HepG2 (cell line): ENCODE measurements around the gene PRPSAP1. TPM values are rescaled to one million over a fixed set of nuclear protein-coding genes. Genes with fewer than 3 reads are reported as not detected.
A peak's percentile ranks its signal among the peaks of the same experiment; 100 is the strongest.

ENCODE experiments used
- ADNP ChIP-seq: sonication (generic); formaldehyde crosslinking; IDR thresholded peaks from 2 replicates; pipeline ENCODE4 v1.4.0; 2020; ENCODE audit warnings: missing genetic modification reagents
- CTCF ChIP-seq: sonication (generic); formaldehyde crosslinking; IDR thresholded peaks from 2 replicates; pipeline ENCODE4 v1.5.0; 2020; ENCODE audit warnings: mild to moderate bottlenecking, missing genetic modification reagents, moderate library complexity
- ESRRA ChIP-seq: sonication (generic); formaldehyde crosslinking; IDR thresholded peaks from 2 replicates; pipeline ENCODE4 v1.5.1; 2020; ENCODE audit warnings: mild to moderate bottlenecking, low read depth, missing genetic modification reagents
- ETV6 ChIP-seq: sonication (generic); formaldehyde crosslinking; conservative IDR thresholded peaks from 2 replicates; pipeline ENCODE4 v1.4.0; 2020; ENCODE audit warnings: missing genetic modification reagents
- HMGXB4 ChIP-seq, 2 experiments: sonication (generic) in 1 of 2; formaldehyde crosslinking in 1 of 2; IDR thresholded peaks; 2 replicates each; pipeline versions ENCODE4 v1.4.0 to v1.6.1; 2018 to 2020; ENCODE audit warnings: missing genetic modification reagents in 2 of 2, borderline replicate concordance in 1 of 2, low read depth in 1 of 2, mild to moderate bottlenecking in 1 of 2, missing biosample characterization in 1 of 2
- MEIS2 ChIP-seq: sonication (generic); formaldehyde crosslinking; IDR thresholded peaks from 2 replicates; pipeline ENCODE4 v1.9.0; 2021; ENCODE audit warnings: mild to moderate bottlenecking, missing genetic modification reagents
- NFATC3 ChIP-seq: sonication (generic); formaldehyde crosslinking; IDR thresholded peaks from 2 replicates; pipeline ENCODE4 v1.5.1; 2020; ENCODE audit warnings: mild to moderate bottlenecking, missing genetic modification reagents
- ONECUT2 ChIP-seq: sonication (generic); formaldehyde crosslinking; IDR thresholded peaks from 2 replicates; pipeline ENCODE4 v1.4.0; 2020; ENCODE audit warnings: missing genetic modification reagents
- PLSCR1 ChIP-seq: sonication (generic); formaldehyde crosslinking; IDR thresholded peaks from 2 replicates; pipeline ENCODE4 v1.5.0; 2020; ENCODE audit warnings: missing genetic modification reagents, mild to moderate bottlenecking, borderline replicate concordance
- REPIN1 ChIP-seq: sonication (generic); formaldehyde crosslinking; IDR thresholded peaks from 2 replicates; pipeline ENCODE4 v1.8.0; 2022; ENCODE audit warnings: missing genetic modification reagents, low read depth, mild to moderate bottlenecking, borderline replicate concordance
- SNRNP70 ChIP-seq: fragments of 200-400 bp; formaldehyde crosslinking; IDR thresholded peaks from 2 replicates; pipeline ENCODE4 v1.6.1; 2017; ENCODE audit warnings: mild to moderate bottlenecking, low read depth, low read length, moderate library complexity
- SUZ12 ChIP-seq: fragments of 150-350 bp; IDR thresholded peaks from 2 replicates; pipeline ENCODE4 v1.6.1; 2014; ENCODE audit warnings: low read depth, low read length
- TAF15 ChIP-seq: fragments of 200-400 bp; formaldehyde crosslinking; IDR thresholded peaks from one replicate; pipeline ENCODE4 v1.6.1; 2018; ENCODE audit warnings: mild to moderate bottlenecking, low read depth, low read length; ENCODE audit not compliant: poor library complexity, severe bottlenecking
- YEATS4 ChIP-seq: sonication (generic); formaldehyde crosslinking; IDR thresholded peaks from 2 replicates; pipeline ENCODE4 v1.4.0; 2020; ENCODE audit warnings: missing genetic modification reagents, borderline replicate concordance
- ZBTB1 ChIP-seq: sonication (generic); formaldehyde crosslinking; IDR thresholded peaks from 2 replicates; pipeline ENCODE4 v1.4.0; 2020; ENCODE audit warnings: missing genetic modification reagents, borderline replicate concordance
- ZFP36L2 ChIP-seq: sonication (generic); formaldehyde crosslinking; IDR thresholded peaks from 2 replicates; pipeline ENCODE4 v1.4.0; 2020; ENCODE audit warnings: missing genetic modification reagents
- ZFP82 ChIP-seq: sonication (generic); formaldehyde crosslinking; IDR thresholded peaks from 2 replicates; pipeline ENCODE4 v1.5.1; 2020; ENCODE audit warnings: mild to moderate bottlenecking, missing genetic modification reagents, borderline replicate concordance
- ZNF124 ChIP-seq: sonication (generic); formaldehyde crosslinking; IDR thresholded peaks from 2 replicates; pipeline ENCODE4 v1.4.0; 2020; ENCODE audit warnings: missing genetic modification reagents
- ZNF549 ChIP-seq: sonication (generic); formaldehyde crosslinking; IDR thresholded peaks from 2 replicates; pipeline ENCODE4 v1.5.0; 2020; ENCODE audit warnings: missing genetic modification reagents
- ZNF557 ChIP-seq: sonication (generic); formaldehyde crosslinking; IDR thresholded peaks from 2 replicates; pipeline ENCODE4 v1.4.0; 2020; ENCODE audit warnings: missing genetic modification reagents
- ZNF558 ChIP-seq: sonication (generic); formaldehyde crosslinking; IDR thresholded peaks from 2 replicates; pipeline ENCODE4 v1.9.0; 2022; ENCODE audit warnings: mild to moderate bottlenecking, missing genetic modification reagents, borderline replicate concordance
- ZNF878 ChIP-seq: sonication (generic); formaldehyde crosslinking; IDR thresholded peaks from 2 replicates; pipeline ENCODE4 v1.8.1; 2023; ENCODE audit warnings: mild to moderate bottlenecking, missing genetic modification reagents, moderate library complexity
- ZNF891 ChIP-seq: sonication (generic); formaldehyde crosslinking; IDR thresholded peaks from 2 replicates; pipeline ENCODE4 v1.5.0; 2020; ENCODE audit warnings: mild to moderate bottlenecking, missing genetic modification reagents
- polyA plus RNA-seq, 8 experiments: library from polyadenylated mRNA; depleted of rRNA in 3 of 8; stranded (reverse) in 7 of 8; unstranded in 1 of 8; fragments of >200 nt; fragmentation: Illumina TruSeq in 4 of 8; extraction: Trizol in 4 of 8; gene quantifications; 2 replicates each; pipeline versions ENCODE4 v1.2.1 to v1.2.3, GENCODE V29; 2011 to 2016; ENCODE audit warnings: low read depth in 4 of 8, missing spikeins in 1 of 8, mixed read lengths in 1 of 8; ENCODE audit not compliant: insufficient read depth in 1 of 8
- total RNA-seq, 5 experiments: library from RNA; depleted of rRNA; stranded (reverse); fragments of >200 nt; fragmentation: Illumina TruSeq; extraction: Trizol; gene quantifications; 2 replicates each; pipeline ENCODE4 v1.2.3, GENCODE V29; 2016; ENCODE audit warnings: low read depth in 1 of 5
- TF ChIP-seq, protein P1 (sequence below): sonication (generic); formaldehyde crosslinking; conservative IDR thresholded peaks from 2 replicates; pipeline ENCODE4 v1.4.0; 2020; ENCODE audit warnings: missing genetic modification reagents

Gene PRPSAP1
- total and polyA plus RNA-seq, 2 of the 13 experiments (the other 11 are each of a cell fraction or from before 2014, with no cell fraction given): 91.1 to 314 TPM

- TF ChIP-seq MEIS2 (CRISPR knock-in tag) (peak; percentile 89), ETV6 (CRISPR knock-in tag) (peak; percentile 79), NFATC3 (peak; percentile 5; the same call in 1 of the 2 replicates), YEATS4 (CRISPR knock-in tag) (peak; percentile 74), REPIN1 (CRISPR knock-in tag) (peak; percentile 47; the same call in 1 of the 2 replicates), HMGXB4 (CRISPR knock-in tag; IDR thresholded peaks at IDR 0.05; ENCODE audit: borderline replicate concordance in 1 of 2, low read depth in 1 of 2) (peak; percentile 5 to 81; a peak in 2 of 4 replicates), ESRRA (peak; percentile 32), SNRNP70 (no peak), ZNF558 (CRISPR knock-in tag) (peak; percentile 88; the same call in 1 of the 2 replicates), ZNF557 (CRISPR knock-in tag) (0 out of 2 replicates have a peak, but pooled peaks have one; percentile 37), ZFP36L2 (CRISPR knock-in tag) (no peak), CTCF (CRISPR knock-in tag) (no peak; the same call in 1 of the 2 replicates), ZNF878 (CRISPR knock-in tag) (peak; percentile 73), ADNP (CRISPR knock-in tag) (no peak), ZFP82 (peak; percentile 66; the same call in 1 of the 2 replicates), TAF15 (no peak), ZNF549 (CRISPR knock-in tag) (no peak), ZBTB1 (CRISPR knock-in tag) (no peak), SUZ12 (no peak), ZNF124 (CRISPR knock-in tag) (peak; percentile 7; the same call in 1 of the 2 replicates), PLSCR1 (peak; percentile 87), ONECUT2 (CRISPR knock-in tag) (no peak), ZNF891 (CRISPR knock-in tag) (0 out of 2 replicates have a peak, but pooled peaks have one; percentile 3)
- TF ChIP-seq, protein P1, sequence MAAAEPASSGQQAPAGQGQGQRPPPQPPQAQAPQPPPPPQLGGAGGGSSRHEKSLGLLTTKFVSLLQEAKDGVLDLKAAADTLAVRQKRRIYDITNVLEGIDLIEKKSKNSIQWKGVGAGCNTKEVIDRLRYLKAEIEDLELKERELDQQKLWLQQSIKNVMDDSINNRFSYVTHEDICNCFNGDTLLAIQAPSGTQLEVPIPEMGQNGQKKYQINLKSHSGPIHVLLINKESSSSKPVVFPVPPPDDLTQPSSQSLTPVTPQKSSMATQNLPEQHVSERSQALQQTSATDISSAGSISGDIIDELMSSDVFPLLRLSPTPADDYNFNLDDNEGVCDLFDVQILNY (CRISPR knock-in tag): no peak; the same call in 1 of the 2 replicates
Measured at GRCh38 chr17:76382803-76383545, 29.3 kb upstream of the PRPSAP1 start (continued).
